ENCODE data around the gene NCAM1.

The NCAM1 gene

DNA sequence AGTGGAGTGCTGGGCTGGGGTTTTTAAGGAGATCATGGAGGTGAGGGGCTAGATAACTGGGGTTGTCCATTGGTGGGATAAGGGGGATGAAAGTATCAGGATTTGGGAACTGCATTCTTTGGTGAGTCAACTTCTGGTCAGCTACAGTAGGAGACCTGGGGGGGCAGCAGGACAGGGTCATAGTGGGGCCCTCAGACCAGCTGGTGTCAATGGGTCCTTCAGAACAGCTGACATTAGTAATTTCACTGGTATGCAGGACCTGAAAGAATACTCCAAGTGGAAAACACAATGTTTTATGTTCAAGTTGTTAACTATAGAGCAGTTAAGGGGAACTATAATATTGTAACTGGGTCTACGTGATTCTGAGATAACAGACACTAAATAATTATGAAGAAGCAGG lies 350.3 kb downstream of the NCAM1 start:
- DNase-seq (ENCODE audit: low spot score): no peak

DNA sequence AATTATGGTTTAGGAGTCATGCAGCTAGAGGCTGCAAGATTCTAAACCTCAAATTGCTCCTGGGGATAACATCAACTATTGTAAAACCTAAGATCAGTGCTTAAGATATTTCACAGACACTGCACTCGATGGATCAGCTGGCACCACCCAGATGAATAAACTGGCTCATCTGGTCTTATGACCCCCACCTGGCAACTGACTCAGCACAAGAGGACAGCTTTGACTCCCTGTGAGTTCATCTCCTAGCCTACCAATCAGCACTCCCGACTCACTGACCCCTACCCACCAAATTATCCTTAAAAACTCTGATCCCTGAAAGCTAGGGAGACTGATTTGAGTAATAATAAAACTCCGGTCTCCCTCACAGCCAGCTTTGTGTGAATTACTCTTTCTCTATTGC lies 352.4 kb downstream of the NCAM1 start:
- no peak for DNase-seq (ENCODE audit: low spot score)

DNA sequence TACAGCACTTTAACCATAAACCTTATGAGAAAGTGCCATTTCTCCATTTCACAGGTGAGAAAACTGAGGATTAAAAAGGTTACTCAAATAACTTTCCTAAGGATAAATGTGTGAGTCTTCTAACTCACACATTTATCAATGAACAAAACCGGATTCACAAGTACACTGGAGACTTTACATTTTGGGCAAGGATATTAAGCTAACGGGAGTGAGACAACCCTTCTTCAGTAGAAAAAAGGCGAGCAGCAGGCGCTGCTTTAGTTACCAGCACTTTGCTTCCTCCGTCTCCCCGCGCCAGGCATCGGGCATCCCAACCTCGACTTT lies 352.8 kb downstream of the NCAM1 start:
- DNase-seq (ENCODE audit: low spot score): no peak

DNA sequence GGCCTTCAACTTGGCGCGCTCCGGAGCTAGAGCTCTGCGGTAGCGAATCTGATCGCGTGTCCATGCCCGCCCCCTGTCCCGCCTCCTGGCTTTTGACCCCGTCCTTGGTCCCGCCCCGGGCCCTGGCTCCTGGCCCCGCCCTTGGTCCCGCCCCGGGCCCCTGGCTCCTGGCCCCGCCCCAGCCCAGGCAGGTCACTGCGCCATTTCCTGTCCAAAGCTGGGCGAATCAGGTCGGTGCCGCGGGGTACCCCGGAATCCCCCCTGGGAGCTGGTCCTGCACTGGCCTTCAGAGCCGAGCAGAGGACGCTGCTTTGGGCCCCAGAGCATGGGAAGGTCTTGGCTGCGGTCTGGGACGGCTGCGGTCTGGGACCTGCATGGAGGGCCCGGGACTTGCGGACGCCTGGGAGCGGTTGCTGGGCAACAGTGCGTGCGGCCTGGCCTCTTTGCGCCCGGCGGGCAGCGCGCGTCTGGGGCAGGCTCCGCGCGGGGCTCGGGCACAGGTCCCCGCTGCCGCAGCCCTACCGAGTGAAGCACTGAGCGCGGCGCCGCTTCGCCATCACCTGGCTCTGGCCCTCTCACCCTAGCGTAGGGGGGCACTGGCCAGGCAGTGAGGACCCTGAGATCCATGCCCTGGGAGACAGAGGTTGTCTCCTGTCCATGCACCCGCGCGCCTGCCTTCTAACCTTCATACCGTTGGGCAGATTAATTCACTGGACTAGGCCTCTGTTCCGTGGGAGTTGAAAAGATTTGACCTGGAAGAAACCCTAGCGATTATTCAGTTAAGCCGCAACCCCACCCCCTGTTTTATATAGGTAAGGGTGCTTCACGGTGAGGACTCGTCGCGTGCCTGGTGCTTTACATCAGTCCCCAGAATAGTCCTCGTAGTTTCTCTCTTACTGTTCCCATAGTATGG lies 353.4 kb downstream of the NCAM1 start, which contains the start of gene TTC12:
TTC12 (plus strand) TSS at position 195 of the 913 bp plus-strand sequence. CDS start 1,675 bp downstream, outside the sequence.
- peak; percentile 95 for DNase-seq (ENCODE audit: low spot score)

- DNase-seq (ENCODE audit: low spot score): no peak
Observed at GRCh38 chr11:113315811-113316210, 354.6 kb downstream of the NCAM1 start.

- DNase-seq (ENCODE audit: low spot score): no peak
Observed at GRCh38 chr11:113316256-113316655, 355.0 kb downstream of the NCAM1 start.

DNA sequence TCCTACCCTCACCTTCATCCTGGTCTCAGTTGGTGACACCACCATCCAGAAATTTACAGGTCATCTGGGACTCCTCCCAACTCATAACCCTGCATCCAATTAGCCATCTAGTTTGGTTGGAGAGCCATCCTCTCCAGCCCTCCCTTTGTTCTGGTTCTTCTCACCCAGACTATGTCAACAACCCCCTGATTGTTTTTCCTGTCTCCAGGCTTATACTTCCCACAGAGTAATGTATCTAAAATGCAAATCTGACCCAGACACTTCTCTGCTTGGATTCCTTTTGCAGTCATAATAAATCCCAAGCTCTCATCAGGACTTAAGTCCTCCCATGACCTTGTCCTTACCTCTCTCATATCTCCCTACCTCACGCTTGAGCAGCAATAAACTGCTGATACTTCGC lies 356.1 kb downstream of the NCAM1 start:
- no peak for DNase-seq (ENCODE audit: low spot score)

- no peak for DNase-seq (ENCODE audit: low spot score)
Observed at GRCh38 chr11:113319085-113319484, 357.9 kb downstream of the NCAM1 start.

DNA sequence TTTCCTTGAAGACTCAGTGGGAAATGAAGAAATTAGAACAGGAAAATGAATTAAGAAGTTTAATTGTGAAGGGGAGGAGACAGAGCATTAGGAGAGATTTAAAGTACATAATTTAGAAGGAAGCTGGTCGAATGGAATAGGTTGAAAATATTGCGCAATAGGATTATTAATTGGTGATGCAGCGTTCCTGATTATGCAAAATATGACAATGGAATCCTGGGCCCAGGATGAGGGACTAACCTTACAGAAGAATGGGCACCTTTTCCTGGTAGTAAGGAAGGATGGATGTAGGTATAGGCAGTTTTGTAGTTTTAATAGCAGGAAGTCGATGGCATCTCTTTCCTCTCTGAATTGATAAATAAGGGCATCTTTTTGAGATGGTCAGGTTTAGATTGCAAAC lies 360.9 kb downstream of the NCAM1 start:
- no peak for DNase-seq (ENCODE audit: low spot score)

- DNase-seq (ENCODE audit: low spot score): no peak
Observed at GRCh38 chr11:113324250-113324649, 363.0 kb downstream of the NCAM1 start.

Data from D341Med (cell line).